PFSK-1 (cell line): ENCODE data around the gene PES1.

Source experiments
- FOXP2 ChIP-seq: optimal IDR thresholded peaks from 2 replicates; pipeline ENCODE3; 2011; ENCODE audit warnings: borderline replicate concordance, control low read depth, inconsistent platforms; ENCODE audit not compliant: insufficient read depth; ENCODE audit errors: extremely low read length, extremely low read depth
- POLR2AphosphoS5 ChIP-seq: IDR thresholded peaks from 2 replicates; pipeline ENCODE4 v1.6.1; 2012; ENCODE audit warnings: low read depth, mild to moderate bottlenecking, control low read depth, low read length, moderate library complexity
- REST ChIP-seq, 2 experiments: IDR thresholded peaks; 2 replicates each; pipeline versions ENCODE4 v1.6.1 to v1.8.0; 2011 to 2012; ENCODE audit warnings: low read depth in 2 of 2, low read length in 2 of 2, control low read depth in 1 of 2, inconsistent platforms in 1 of 2, mild to moderate bottlenecking in 1 of 2, moderate library complexity in 1 of 2; ENCODE audit not compliant: insufficient read depth in 1 of 2
- SIN3A ChIP-seq: IDR thresholded peaks from 2 replicates; pipeline ENCODE4 v1.6.1; 2012; ENCODE audit warnings: mild to moderate bottlenecking, low read length, moderate library complexity, borderline replicate concordance; ENCODE audit not compliant: insufficient read depth
- TAF1 ChIP-seq: IDR thresholded peaks from 2 replicates; pipeline ENCODE4 v1.6.1; 2012; ENCODE audit warnings: low read length, control low read depth, borderline replicate concordance; ENCODE audit not compliant: insufficient read depth

The PES1 gene

GRCh38 chr22:30596886-30597285, 5.2 kb upstream of the PES1 start:
- TF ChIP-seq REST (IDR thresholded peaks at IDR 0.05; ENCODE audit: insufficient read depth in 1 of 2, low read depth in 2 of 2, low read length in 2 of 2) (no peak), SIN3A (no peak), TAF1 (no peak), POLR2AphosphoS5 (no peak), FOXP2 (no peak)

GRCh38 chr22:30596199-30596598, 4.5 kb upstream of the PES1 start:
- TF ChIP-seq POLR2AphosphoS5 (no peak), FOXP2 (no peak), TAF1 (no peak), REST (IDR thresholded peaks at IDR 0.05; ENCODE audit: insufficient read depth in 1 of 2, low read depth in 2 of 2, low read length in 2 of 2) (no peak), SIN3A (no peak)

GRCh38 chr22:30591191-30591587, 521 bp downstream of the PES1 start:
- no peak for TF ChIP-seq FOXP2
- TF ChIP-seq REST (IDR thresholded peaks at IDR 0.05; ENCODE audit: insufficient read depth in 1 of 2, low read depth in 2 of 2, low read length in 2 of 2), result no peak

- TF ChIP-seq REST (IDR thresholded peaks at IDR 0.05; ENCODE audit: insufficient read depth in 1 of 2, low read depth in 2 of 2, low read length in 2 of 2) (no peak), POLR2AphosphoS5 (no peak), FOXP2 (no peak)
These were observed 5.3 kb downstream of the PES1 start for GRCh38 chr22:30586414-30586813.

- TF ChIP-seq TAF1 (no peak), POLR2AphosphoS5 (no peak), SIN3A (no peak), REST (IDR thresholded peaks at IDR 0.05; ENCODE audit: insufficient read depth in 1 of 2, low read depth in 2 of 2, low read length in 2 of 2) (no peak), FOXP2 (no peak)
These were observed 7.3 kb downstream of the PES1 start for GRCh38 chr22:30584441-30584840.
